ENCODE measurements around the gene CACNA2D3. TPM values are rescaled to one million over a fixed set of nuclear protein-coding genes. Genes with fewer than 3 reads are reported as not detected.

Gene CACNA2D3
- total RNA-seq, 2 donors from 2014 or later, result 1.1 to 5.9 TPM

GRCh38 chr3:54999159-54999558 is 876.8 kb downstream of the CACNA2D3 start:
- intact Hi-C loops (cut with DNase I), result no loop called here
- Histone ChIP-seq H3K36me3 (no peaks in the 10 kb centered on the region), H3K4me1 (replicated peaks) (no peaks in the 10 kb centered on the region), H3K4me3 (no peak overlapping the region), H3K9me3 (no peaks in the 10 kb centered on the region), H3K27me3 (replicated peaks; ENCODE audit: insufficient read depth) (no peaks in the 10 kb centered on the region), H3K27ac (no peak overlapping the region)
- DNase-seq (ENCODE audit: low spot score), result no peak
- TF ChIP-seq, protein P1, sequence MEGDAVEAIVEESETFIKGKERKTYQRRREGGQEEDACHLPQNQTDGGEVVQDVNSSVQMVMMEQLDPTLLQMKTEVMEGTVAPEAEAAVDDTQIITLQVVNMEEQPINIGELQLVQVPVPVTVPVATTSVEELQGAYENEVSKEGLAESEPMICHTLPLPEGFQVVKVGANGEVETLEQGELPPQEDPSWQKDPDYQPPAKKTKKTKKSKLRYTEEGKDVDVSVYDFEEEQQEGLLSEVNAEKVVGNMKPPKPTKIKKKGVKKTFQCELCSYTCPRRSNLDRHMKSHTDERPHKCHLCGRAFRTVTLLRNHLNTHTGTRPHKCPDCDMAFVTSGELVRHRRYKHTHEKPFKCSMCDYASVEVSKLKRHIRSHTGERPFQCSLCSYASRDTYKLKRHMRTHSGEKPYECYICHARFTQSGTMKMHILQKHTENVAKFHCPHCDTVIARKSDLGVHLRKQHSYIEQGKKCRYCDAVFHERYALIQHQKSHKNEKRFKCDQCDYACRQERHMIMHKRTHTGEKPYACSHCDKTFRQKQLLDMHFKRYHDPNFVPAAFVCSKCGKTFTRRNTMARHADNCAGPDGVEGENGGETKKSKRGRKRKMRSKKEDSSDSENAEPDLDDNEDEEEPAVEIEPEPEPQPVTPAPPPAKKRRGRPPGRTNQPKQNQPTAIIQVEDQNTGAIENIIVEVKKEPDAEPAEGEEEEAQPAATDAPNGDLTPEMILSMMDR (IDR thresholded peaks at IDR 0.05), result no peak
- TF ChIP-seq POLR2A (IDR thresholded peaks at IDR 0.05) (no peak), POLR2AphosphoS5 (IDR thresholded peaks at IDR 0.05) (no peak)
- 57% methylated on average over 5 of the region's 5 CpGs for WGBS

DNA sequence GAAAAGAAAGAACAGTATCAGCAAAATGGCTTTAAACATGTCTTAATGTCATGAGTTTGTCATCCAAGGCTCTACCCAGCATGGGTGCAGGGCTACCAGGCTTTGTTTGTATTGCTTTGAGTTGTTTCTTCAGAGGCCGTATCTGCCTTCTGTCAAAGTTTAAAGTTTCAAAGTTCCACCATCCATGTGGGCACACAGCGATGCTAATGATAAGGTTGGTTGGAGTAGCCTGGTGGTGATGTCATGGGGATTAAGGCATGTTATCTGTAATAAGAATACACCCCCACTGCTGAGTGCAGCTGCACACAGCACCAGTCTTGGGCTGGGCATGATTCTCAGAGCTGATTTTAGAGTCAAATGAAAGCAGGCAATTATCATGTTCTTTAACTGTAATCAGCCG is 877.5 kb downstream of the CACNA2D3 start:
- Histone ChIP-seq H3K36me3 (no peaks in the 10 kb centered on the region), H3K27me3 (replicated peaks; ENCODE audit: insufficient read depth) (no peaks in the 10 kb centered on the region), H3K9me3 (no peaks in the 10 kb centered on the region), H3K4me1 (replicated peaks) (no peaks in the 10 kb centered on the region), H3K4me3 (no peak overlapping the region), H3K27ac (no peak overlapping the region)
- 79% methylated on average over 3 of the region's 3 CpGs for WGBS
- intact Hi-C loops (cut with DNase I), result no loop called here
- TF ChIP-seq POLR2AphosphoS5 (IDR thresholded peaks at IDR 0.05) (no peak), POLR2A (IDR thresholded peaks at IDR 0.05) (no peak)
- TF ChIP-seq, protein P1 (IDR thresholded peaks at IDR 0.05), result no peak
- DNase-seq (ENCODE audit: low spot score), result no peak

DNA sequence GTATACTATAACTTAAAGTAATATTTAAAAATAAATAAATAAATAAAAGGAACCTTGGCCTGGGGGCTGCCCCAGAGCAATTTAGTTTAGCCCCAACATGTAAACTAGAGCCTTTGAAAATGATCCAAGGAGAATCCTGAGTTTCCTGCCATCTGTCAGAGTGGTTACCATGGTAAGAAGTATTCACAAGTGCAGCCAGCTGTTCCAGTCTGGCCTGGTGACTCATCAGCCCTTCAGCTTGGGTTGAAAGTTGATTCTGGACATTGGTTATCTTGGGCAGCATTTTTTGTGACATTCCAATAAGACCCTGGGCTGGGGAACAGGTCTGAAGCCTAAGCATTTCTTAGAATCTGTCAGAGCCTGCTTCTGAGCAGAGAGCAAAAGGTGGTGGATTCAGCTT is 878.2 kb downstream of the CACNA2D3 start:
- Histone ChIP-seq H3K36me3 (no peaks in the 10 kb centered on the region), H3K9me3 (no peaks in the 10 kb centered on the region), H3K27me3 (replicated peaks; ENCODE audit: insufficient read depth) (no peaks in the 10 kb centered on the region), H3K4me1 (replicated peaks) (no peaks in the 10 kb centered on the region), H3K4me3 (no peak overlapping the region), H3K27ac (no peak overlapping the region)
- intact Hi-C loops (cut with DNase I), result no loop called here
- DNase-seq (ENCODE audit: low spot score), result no peak
- TF ChIP-seq, protein P1 (IDR thresholded peaks at IDR 0.05), result no peak
- TF ChIP-seq POLR2A (IDR thresholded peaks at IDR 0.05) (no peak), POLR2AphosphoS5 (IDR thresholded peaks at IDR 0.05) (no peak)

GRCh38 chr3:55000953-55001352 is 878.6 kb downstream of the CACNA2D3 start:
- Histone ChIP-seq H3K4me3 (no peak overlapping the region), H3K36me3 (no peaks in the 10 kb centered on the region), H3K27ac (no peak overlapping the region), H3K27me3 (replicated peaks; ENCODE audit: insufficient read depth) (no peaks in the 10 kb centered on the region), H3K4me1 (replicated peaks) (no peaks in the 10 kb centered on the region), H3K9me3 (no peaks in the 10 kb centered on the region)
- WGBS, result 93% methylated on average over 4 of the region's 4 CpGs
- no peak for DNase-seq (ENCODE audit: low spot score)
- TF ChIP-seq POLR2AphosphoS5 (IDR thresholded peaks at IDR 0.05) (no peak), POLR2A (IDR thresholded peaks at IDR 0.05) (no peak)
- TF ChIP-seq, protein P1 (IDR thresholded peaks at IDR 0.05), result no peak
- intact Hi-C loops (cut with DNase I), result no loop called here

DNA sequence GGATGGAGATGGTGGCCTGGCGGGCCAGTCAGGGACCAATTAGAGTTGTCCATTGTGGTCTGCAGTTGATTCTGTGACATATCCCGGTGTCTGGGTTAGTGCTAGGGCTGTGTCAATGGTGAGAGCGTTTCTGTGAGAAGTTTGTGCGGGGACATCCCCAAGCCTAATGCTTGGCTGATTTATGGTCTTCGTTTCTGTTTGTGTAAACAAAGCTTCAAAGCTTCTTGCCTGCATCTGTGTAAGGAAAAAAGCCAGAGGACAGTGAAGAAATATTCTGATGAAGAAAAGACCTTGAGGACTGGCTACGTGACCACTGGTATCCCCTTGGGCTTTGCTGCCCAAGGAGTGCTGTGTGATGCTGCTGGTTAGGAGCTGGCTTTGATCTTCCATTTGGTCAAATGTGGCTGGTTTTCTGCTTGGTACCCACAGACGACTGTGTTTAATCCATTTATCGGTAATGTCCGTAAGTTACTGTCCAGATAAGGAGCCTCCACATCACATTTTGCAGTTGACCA is 880.1 kb downstream of the CACNA2D3 start:
- TF ChIP-seq, protein P1 (IDR thresholded peaks at IDR 0.05), result no peak
- no peak for TF ChIP-seq POLR2AphosphoS5 (IDR thresholded peaks at IDR 0.05)
- TF ChIP-seq POLR2A (IDR thresholded peaks at IDR 0.05), result no peak
- no peak for DNase-seq (ENCODE audit: low spot score)
- Histone ChIP-seq H3K4me3 (no peak overlapping the region), H3K9me3 (no peaks in the 10 kb centered on the region), H3K4me1 (replicated peaks) (no peaks in the 10 kb centered on the region), H3K27ac (no peak overlapping the region), H3K27me3 (replicated peaks; ENCODE audit: insufficient read depth) (no peaks in the 10 kb centered on the region), H3K36me3 (no peaks in the 10 kb centered on the region)
- 80% methylated on average over 9 of the region's 9 CpGs for WGBS
- intact Hi-C loops (cut with DNase I), result no loop called here
